Bone marrow (tissue), 2 donors: Measurements from ENCODE around the gene MARK4.
"Not testable (repeated sequence)": the region's sequence is repeated elsewhere in the genome, so short reads cannot be mapped to it uniquely, and the experiment has no call there.

Source experiments
- DNase-seq, 2 donors: peaks; one replicate each; lab custom pipeline; 2025; lab: John Stamatoyannopoulos, UW

MARK4 gene

GRCh38 chr19:45306518-45307027 lies 55.5 kb downstream of the MARK4 start:
- DNase-seq: no peak

DNA sequence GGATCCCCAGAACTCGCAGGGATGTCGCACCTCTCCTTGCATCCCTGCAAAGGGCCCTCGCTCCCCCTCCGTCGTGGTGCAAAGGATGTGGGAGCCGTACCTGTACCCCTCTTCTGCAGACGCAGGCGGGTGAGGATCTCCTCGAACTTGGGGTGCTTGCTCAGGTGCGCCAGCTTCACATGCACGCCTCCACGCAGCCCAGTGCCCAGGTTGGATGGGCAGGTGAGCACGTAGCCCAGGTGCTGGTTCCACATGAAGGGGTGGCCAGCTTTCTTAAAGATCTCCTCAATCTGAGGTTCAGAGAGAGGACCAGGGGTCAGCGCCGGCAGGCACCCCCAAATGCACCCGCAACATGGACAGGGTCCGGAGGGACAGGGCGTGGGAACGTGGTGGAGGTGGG lies 56.3 kb downstream of the MARK4 start:
- DNase-seq: no peak

DNA sequence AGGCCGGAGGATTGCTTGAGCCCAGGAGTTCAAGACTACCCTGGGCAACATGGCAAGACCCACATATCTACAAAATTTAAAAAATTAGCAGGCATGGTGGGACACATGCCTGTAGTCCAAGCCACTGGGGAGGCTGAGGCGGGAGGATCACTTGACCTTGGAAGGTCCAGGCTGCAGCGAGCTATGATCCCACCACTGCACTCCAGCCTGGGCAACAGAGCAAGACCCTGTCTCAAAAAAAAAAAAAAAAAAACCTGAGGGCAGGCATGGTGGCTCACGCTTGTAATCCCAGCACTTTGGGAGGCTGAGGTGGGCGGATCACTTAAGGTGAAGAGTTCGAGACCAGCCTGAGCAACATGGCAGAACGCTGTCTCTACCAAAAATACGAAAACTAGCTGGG lies 58.3 kb downstream of the MARK4 start:
- DNase-seq: not testable (repeated sequence)

DNA sequence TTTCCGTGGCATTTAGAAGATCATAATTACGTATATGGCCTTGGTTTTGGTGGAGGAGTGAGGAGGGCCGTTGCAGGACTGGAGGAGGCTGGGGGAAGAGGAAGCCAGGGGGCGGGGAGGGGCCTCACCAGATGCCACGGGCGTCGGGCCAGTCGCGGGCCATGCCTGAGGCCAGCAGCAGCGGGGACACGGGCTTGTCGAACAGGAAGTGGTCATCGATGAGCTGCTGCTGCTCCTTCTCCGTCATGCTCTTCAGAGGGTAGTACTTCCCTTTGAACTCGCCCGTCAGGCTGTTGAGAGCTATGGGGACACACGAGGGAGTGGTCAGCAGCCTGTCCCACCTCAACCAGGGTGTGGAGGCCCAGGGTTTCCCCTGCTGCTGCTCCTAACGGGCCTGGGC lies 60.5 kb downstream of the MARK4 start:
- no peak for DNase-seq

DNA sequence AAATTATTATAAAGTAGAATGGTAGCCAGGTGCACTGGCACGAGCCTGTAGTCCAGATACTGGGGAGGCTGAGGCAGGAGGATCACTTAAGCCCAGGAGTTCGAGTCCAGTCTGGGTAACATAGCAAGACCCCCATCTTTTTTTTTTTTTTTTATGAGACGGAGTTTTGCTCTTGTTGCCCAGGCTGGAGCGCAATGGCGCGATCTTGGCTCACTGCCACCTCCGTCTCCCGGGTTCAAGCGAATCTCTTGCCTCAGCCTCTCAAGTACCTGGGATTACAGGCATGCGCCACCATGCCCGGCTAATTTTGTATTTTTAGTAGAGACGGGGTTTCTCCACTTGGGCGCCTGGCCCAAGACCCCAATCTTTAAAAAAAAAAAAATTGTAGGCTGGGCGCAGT lies 61.2 kb downstream of the MARK4 start:
- not testable (repeated sequence) for DNase-seq

GRCh38 chr19:45314708-45315245 lies 63.7 kb downstream of the MARK4 start:
- DNase-seq: no peak

DNA sequence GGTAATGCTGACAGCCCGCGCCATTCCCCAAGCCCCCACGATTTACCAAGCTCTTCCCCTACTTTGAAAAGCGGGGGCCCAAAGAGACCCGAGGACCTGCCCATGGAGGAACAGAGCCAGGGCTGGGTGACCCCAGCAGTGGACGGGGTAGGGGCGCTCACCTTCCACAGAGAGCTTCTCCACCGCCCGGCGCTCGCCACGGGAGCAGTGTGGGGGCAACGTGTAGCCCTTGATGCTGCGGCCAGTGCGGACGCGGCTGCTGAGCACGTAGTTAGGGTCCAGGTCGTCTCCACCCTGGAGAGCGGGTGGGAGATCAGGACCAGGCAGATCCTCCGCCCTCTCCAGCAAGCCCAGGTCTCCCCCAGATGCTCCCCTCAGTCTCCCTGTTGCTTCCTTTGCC lies 64.2 kb downstream of the MARK4 start:
- DNase-seq: no peak

DNA sequence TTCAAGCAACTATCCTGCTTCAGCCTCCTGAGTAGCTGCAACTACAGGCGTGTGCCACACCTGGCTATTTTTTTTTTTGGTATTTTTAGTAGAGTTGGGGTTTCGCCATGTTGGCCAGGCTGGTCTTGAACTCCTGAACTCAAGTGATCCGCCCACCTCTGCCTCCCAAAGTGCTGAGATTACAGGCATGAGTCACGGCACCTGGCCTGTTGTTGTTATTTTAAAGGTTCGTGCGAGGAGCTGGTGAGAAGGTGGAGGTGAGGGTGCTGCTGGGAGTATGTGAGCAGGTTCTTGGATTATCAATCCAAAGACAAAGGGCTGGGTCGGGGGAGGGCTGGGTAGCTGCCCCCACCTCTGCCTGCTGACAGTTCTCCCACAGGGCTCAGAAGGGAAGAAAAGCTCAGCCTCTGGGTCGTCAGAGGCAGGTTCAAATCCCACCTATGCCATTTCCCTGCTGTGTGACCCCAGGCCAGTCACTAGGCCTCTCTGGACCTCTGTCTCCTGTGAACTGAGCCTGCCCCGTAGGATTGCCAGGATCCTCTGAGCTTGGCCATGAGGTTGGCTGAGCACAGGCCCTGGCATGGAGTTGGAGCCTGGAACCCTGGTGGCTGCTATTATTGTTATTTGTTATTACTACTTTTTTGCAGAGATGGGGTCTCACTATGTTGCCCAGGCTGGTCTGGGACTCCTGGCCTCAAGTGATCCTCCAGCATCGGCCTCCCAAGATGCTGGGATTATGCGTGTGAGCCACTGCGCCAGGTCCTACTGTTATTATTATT lies 70.1 kb downstream of the MARK4 start:
- no peak for DNase-seq

- DNase-seq: no peak
Measured at GRCh38 chr19:45321848-45322247, 70.8 kb downstream of the MARK4 start.

- no peak for DNase-seq
Measured at GRCh38 chr19:45322311-45322710, 71.2 kb downstream of the MARK4 start.

DNA sequence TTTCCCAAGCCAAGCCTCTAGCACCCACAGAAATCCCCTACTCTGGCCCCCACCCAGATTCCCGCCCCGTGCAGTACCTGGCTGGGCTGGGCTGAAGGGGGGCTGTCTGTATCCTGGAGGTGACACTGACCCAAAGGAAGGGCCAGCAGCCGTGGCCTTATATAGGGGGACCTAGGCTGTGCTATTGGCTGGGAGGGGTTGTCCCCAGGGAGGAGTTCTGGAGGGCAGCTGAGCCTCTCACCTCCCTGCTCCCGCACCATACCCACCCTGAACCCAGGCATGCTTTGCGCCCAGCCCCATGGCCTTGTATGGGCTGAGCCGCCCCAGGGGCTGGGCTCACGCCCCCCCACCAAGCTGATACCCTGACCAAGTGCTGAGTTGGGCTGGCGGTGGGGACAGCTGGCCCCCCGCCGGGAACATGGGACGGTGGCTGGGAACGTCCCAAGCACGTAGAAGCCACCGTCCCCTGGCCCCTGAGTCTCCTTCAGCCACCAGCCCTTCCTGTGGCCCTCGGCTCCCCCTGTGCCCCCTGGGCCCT lies 71.7 kb downstream of the MARK4 start, which contains the start of gene CKM:
Gene CKM, minus strand, starts transcription at position 132 of the 538 bp plus-strand sequence. CDS start 3,162 bp downstream, outside the sequence.
- no peak for DNase-seq

DNA sequence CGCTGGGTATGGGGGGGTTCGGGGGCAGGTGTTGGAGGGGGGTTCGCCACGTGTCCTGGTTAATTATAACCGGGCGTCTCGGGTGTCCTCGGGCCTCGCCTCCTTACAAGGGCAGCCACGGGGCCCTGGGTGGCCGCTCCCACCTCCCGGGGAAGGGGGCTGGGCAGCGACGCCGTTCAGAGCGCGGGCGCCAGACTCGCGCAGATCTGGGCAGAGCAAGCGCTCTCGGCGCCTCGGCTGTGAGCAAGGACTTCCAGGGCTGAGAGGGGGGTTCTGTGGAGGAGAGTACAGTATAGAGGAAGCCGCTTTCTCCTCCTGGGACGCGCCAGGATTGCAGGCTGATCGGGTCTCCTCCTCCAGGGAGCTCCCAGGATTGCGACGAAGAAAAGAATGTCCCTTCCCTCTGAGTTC lies 72.6 kb downstream of the MARK4 start:
- DNase-seq: no peak

GRCh38 chr19:45324349-45324907 lies 73.4 kb downstream of the MARK4 start:
- no peak for DNase-seq

DNA sequence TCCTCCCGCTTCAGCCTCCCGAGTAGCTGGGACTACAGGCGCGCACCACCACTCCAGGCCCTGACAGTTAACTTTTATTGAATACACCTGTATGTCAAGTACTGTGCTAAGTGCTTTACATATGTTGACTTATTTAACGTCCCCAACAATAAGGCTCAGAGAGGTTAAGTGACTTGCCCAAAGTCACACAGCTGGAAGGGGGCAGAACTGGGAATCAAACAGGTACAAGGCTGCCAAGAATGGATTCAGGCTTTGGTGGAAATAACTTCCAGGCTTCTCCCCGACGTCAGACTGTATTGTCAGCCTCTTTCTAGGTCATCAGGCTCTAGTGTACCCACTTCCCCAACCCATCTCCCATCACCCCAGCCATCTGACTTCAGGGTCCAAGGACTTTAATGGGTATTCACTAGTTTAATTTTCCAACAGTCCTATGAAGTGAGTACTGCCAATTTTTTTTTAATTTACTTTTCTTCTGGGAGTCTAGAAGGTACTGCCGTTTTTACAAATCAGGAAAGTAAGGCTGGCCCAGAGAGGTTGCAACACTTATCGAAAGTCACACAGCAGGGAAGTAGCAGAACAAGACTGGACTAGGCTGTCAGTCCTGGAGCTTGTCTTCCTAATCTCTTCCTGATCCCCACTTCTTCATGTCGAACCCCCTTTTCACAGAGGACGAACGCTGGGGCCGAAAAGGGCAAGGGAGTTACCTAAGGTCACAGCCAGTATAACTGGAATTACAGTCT lies 76.5 kb downstream of the MARK4 start:
- DNase-seq: no peak

DNA sequence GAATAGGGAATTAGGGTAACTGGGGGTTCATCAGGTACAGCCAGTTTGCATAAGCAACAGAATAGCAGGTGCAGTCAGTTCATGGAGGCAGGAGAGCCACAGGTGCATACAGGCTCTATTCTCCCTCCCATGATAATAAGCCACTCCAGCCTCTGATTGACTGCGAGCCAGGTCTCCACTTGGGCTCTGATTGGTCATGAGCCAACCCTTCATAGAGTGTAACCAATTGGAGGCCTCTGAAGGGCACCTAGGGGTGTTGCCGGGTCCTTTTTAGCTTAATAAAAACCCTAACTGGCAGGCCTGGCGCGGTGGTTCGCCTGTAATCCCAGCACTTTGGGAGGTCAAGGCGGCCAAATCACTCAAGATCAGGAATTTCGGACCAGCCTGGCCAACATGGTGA lies 80.3 kb downstream of the MARK4 start:
- no peak for DNase-seq

DNA sequence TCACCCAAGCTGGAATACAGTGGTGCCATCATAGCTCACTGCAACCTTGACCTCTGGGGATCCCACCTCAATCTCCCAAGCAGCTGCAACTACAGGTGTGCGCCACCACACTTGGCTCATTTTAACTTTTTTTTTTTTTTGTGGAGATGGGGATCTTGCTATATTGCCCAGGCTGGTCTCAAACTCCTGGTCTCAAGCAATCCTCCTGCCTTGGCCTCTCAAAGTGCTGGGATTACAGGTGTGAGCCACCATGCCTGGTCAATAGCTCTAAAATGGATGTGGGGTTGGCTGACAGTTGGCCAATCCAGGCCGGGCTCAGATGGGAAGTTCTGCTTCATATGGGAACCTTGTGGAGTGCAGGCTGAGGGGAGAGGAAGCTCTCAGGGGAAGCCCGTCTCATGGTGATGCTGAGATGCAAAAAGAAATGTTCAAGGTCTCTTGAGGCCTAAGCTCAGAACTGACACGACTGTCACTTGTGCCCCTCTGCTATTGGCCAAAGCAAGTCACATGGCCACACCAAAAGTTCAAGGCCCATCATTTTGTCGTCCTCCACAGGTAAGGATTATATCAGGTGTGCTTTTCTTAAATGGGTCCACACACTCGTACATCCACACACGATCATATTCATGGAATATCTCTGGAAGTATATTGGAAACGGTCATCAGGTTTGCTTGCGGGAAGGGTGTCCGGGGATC lies 82.7 kb downstream of the MARK4 start:
- DNase-seq: no peak

GRCh38 chr19:45334881-45335280 lies 83.8 kb downstream of the MARK4 start:
- DNase-seq: not testable (repeated sequence)

- no peak for DNase-seq
Measured at GRCh38 chr19:45336696-45337251, 85.7 kb downstream of the MARK4 start.

DNA sequence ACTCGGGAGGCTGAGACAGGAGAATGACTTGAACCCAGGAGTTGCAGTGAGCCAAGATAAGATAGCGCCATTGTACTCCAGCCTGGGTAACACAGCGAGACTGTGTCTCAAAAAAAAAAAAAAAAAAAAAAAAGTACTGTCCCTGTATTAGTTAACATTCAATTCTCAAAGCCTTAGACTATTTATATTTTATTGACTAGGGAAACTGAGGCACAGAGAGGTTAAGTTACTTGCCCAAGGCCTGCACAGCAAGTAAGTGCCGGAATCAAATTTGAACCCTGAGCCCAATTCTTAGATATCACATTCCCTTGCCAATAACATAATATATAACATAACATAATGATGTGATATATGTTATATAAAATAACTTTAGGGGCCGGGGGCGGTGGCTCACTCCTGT lies 88.6 kb downstream of the MARK4 start:
- DNase-seq: no peak

DNA sequence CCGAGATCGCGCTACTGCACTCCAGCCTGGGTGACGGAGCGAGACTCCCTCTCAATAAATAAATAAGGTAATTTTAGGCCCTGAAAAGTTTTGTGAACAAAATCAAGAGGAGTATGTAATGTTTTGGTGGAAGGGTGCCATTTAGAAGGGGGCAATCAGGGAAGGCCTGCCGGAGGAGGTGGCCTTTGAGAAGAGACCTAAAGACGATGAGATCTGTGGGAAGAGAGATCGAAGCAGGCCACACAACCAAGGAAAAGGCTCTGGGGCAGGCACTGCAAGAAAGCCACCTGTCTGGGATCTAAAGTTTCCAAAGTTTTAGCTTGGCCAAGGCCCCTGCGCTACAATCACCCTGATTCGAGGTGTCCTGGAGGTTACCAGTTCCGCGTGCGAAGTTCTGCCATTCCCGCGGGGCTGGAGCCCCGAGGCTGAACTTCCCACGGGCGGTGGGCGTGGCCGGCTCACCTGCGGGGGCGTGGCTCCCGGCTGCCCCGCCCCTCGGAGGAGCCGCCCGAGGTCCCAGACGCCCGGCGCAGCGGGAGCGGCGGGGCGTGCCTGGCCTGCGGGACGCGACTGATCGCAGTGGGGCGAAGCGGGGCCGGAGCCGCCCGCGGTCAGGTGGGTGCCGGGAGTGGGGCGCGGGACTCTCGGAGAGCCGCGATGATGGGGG lies 89.3 kb downstream of the MARK4 start, which contains the start of gene KLC3:
Gene KLC3, plus strand, starts transcription at position 519 of the 667 bp plus-strand sequence. CDS start 4,792 bp downstream, outside the sequence.
- no peak for DNase-seq
